SW 1271 (cell line): ENCODE data around the gene TCEAL6.
"Not testable (repeated sequence)": the region's sequence is repeated elsewhere in the genome, so short reads cannot be mapped to it uniquely, and the experiment has no call there.

ENCODE experiments used
- DNase-seq, 2 experiments: peaks; one replicate each; lab custom pipeline; 2025; lab: John Stamatoyannopoulos, UW

TCEAL6 gene

GRCh38 chrX:102142274-102142673 lies at the start of gene TCEAL6:
Gene TCEAL6 (minus strand): TSS chrX:102142481.
- not testable (repeated sequence) for DNase-seq

GRCh38 chrX:102185967-102186720 lies 43.9 kb upstream of the TCEAL6 start:
- no peak for DNase-seq

GRCh38 chrX:102155806-102156179 lies 13.5 kb upstream of the TCEAL6 start, which contains the start of gene BEX5:
Gene BEX5 (minus strand): TSS chrX:102155977. CDS start chrX:102154265, 1,712 bp downstream.
- DNase-seq = no peak

GRCh38 chrX:102154900-102155805 lies 12.9 kb upstream of the TCEAL6 start:
- no peak for DNase-seq

GRCh38 chrX:102154218-102154860 lies 12.1 kb upstream of the TCEAL6 start:
- DNase-seq = no peak

GRCh38 chrX:102141631-102142030 lies 650 bp downstream of the TCEAL6 start:
- not testable (repeated sequence) for DNase-seq

GRCh38 chrX:102140876-102141275 lies 1.4 kb downstream of the TCEAL6 start:
- DNase-seq = not testable (repeated sequence)

GRCh38 chrX:102138064-102138463 lies 4.2 kb downstream of the TCEAL6 start:
- no peak for DNase-seq

- no peak for DNase-seq
These were observed 12.8 kb downstream of the TCEAL6 start for GRCh38 chrX:102129473-102129872.

GRCh38 chrX:102126863-102127262 lies 15.4 kb downstream of the TCEAL6 start:
- no peak for DNase-seq

GRCh38 chrX:102126080-102126818 lies 16.0 kb downstream of the TCEAL6 start:
- DNase-seq = not testable (repeated sequence)

- DNase-seq = not testable (repeated sequence)
These were observed 16.8 kb downstream of the TCEAL6 start, which contains the start of gene TCEAL2 for GRCh38 chrX:102125436-102125835. Gene TCEAL2 (plus strand): TSS chrX:102125679. CDS start chrX:102126831, 1,152 bp downstream.

- not testable (repeated sequence) for DNase-seq
These were observed 17.3 kb downstream of the TCEAL6 start for GRCh38 chrX:102125014-102125413.

GRCh38 chrX:102115748-102116147 lies 26.5 kb downstream of the TCEAL6 start:
- DNase-seq = no peak

GRCh38 chrX:102113367-102113766 lies 28.9 kb downstream of the TCEAL6 start:
- no peak for DNase-seq
